Neuronal stem cell (in vitro differentiated cells): ENCODE results near the gene LGR4.
A peak's percentile ranks its signal among the peaks of the same experiment; 100 is the strongest.

Experiments used
- DNase-seq: peaks from one replicate; pipeline ENCODE4 v3.0.0-alpha.2; 2013; ENCODE audit warnings: low spot score
- H2AFZ ChIP-seq: one replicate; pipeline ENCODE4 v1.6.1; 2013; ENCODE audit warnings: mild to moderate bottlenecking, low read length, inconsistent platforms
- H2AK5ac ChIP-seq: 2 replicates; pipeline ENCODE4 v1.6.1; 2013; ENCODE audit warnings: low read depth, mild to moderate bottlenecking, inconsistent platforms, low read length, moderate library complexity, mixed read lengths
- H2BK120ac ChIP-seq: 2 replicates; pipeline ENCODE4 v1.6.1; 2013; ENCODE audit warnings: low read depth, mild to moderate bottlenecking, inconsistent platforms, low read length, moderate library complexity, mixed read lengths
- H2BK12ac ChIP-seq: one replicate; pipeline ENCODE4 v1.6.1; 2013; ENCODE audit warnings: low read length, inconsistent platforms
- H2BK15ac ChIP-seq: 2 replicates; pipeline ENCODE4 v1.6.1; 2013; ENCODE audit warnings: mild to moderate bottlenecking, low read length, inconsistent platforms, mixed read lengths
- H2BK5ac ChIP-seq: one replicate; pipeline ENCODE4 v1.6.1; 2013; ENCODE audit warnings: inconsistent platforms, mild to moderate bottlenecking, low read length, moderate library complexity
- H3K14ac ChIP-seq: one replicate; pipeline ENCODE4 v1.6.1; 2013; ENCODE audit warnings: low read length, inconsistent platforms
- H3K18ac ChIP-seq: 2 replicates; pipeline ENCODE4 v1.6.1; 2013; ENCODE audit warnings: low read length, inconsistent platforms
- H3K23ac ChIP-seq: 2 replicates; pipeline ENCODE4 v1.6.1; 2013; ENCODE audit warnings: low read depth, mild to moderate bottlenecking, mixed read lengths, low read length, inconsistent platforms; ENCODE audit not compliant: poor library complexity
- H3K27ac ChIP-seq: replicated peaks from 3 replicates; pipeline ENCODE4 v1.5.1; 2013; ENCODE audit warnings: low read length, inconsistent platforms
- H3K27me3 ChIP-seq, 3 experiments: 2 replicates each; pipeline ENCODE4 v1.6.1; 2013; ENCODE audit warnings: low read length in 3 of 3, mild to moderate bottlenecking in 2 of 3, inconsistent platforms in 1 of 3, low read depth in 1 of 3, mixed read lengths in 1 of 3, moderate library complexity in 1 of 3; ENCODE audit not compliant: control insufficient read depth in 3 of 3, insufficient read depth in 3 of 3
- H3K36me3 ChIP-seq, 2 donors: replicated peaks in 1 of 2; 2 replicates each; pipeline ENCODE4 v1.6.1; 2013; ENCODE audit warnings: low read length in 2 of 2; ENCODE audit not compliant: control insufficient read depth in 2 of 2, insufficient read depth in 2 of 2
- H3K4ac ChIP-seq: 2 replicates; pipeline ENCODE4 v1.6.1; 2013; ENCODE audit warnings: inconsistent platforms, mild to moderate bottlenecking, low read length, moderate library complexity
- H3K4me1 ChIP-seq, 2 donors: 1 replicate in 1 of 2; 2 replicates in 1 of 2; pipeline ENCODE4 v1.6.1; 2013; ENCODE audit warnings: low read length in 2 of 2, low read depth in 1 of 2; ENCODE audit not compliant: control insufficient read depth in 2 of 2, insufficient read depth in 1 of 2
- H3K4me2 ChIP-seq: one replicate; pipeline ENCODE4 v1.6.1; 2013; ENCODE audit warnings: mild to moderate bottlenecking, low read length, inconsistent platforms; ENCODE audit not compliant: insufficient read depth, poor library complexity, severe bottlenecking
- H3K4me3 ChIP-seq, 2 donors: 2 replicates each; pipeline ENCODE4 v1.5.1; 2013; ENCODE audit warnings: low read length in 2 of 2, mild to moderate bottlenecking in 2 of 2, inconsistent platforms in 1 of 2, moderate library complexity in 1 of 2
- H3K79me1 ChIP-seq: one replicate; pipeline ENCODE4 v1.6.1; 2013; ENCODE audit warnings: low read depth, mild to moderate bottlenecking, inconsistent platforms, low read length, moderate library complexity
- H3K9ac ChIP-seq: one replicate; pipeline ENCODE4 v1.6.1; 2013; ENCODE audit warnings: mild to moderate bottlenecking, low read depth, low read length, inconsistent platforms; ENCODE audit not compliant: poor library complexity
- H3K9me3 ChIP-seq, 2 donors: replicated peaks in 1 of 2; 2 replicates each; pipeline versions ENCODE3 to v1.6.1; 2013; ENCODE audit warnings: low read length in 2 of 2, mild to moderate bottlenecking in 2 of 2, inconsistent platforms in 1 of 2, low read depth in 1 of 2, mixed read lengths in 1 of 2, moderate library complexity in 1 of 2; ENCODE audit not compliant: control insufficient read depth in 2 of 2, insufficient read depth in 1 of 2
- H4K8ac ChIP-seq: one replicate; pipeline ENCODE4 v1.6.1; 2013; ENCODE audit warnings: low read depth, mild to moderate bottlenecking, inconsistent platforms, low read length, moderate library complexity
- H4K91ac ChIP-seq: one replicate; pipeline ENCODE4 v1.6.1; 2013; ENCODE audit warnings: low read length, low read depth, mild to moderate bottlenecking, inconsistent platforms; ENCODE audit not compliant: poor library complexity
- WGBS, 2 donors: extraction: QIAGEN DNeasy Blood & Tissue Kit; methylation state at CpG; one replicate each; pipeline ENCODE4 v1.1.7; 2013; ENCODE audit warnings: missing lambda C conversion rate in 2 of 2, mixed read lengths in 1 of 2; ENCODE audit not compliant: insufficient read length in 2 of 2, insufficient replicate concordance in 1 of 2; ENCODE audit errors: extremely low coverage in 2 of 2; 5-methylcytosine and 5-hydroxymethylcytosine counted together

LGR4 gene

DNA sequence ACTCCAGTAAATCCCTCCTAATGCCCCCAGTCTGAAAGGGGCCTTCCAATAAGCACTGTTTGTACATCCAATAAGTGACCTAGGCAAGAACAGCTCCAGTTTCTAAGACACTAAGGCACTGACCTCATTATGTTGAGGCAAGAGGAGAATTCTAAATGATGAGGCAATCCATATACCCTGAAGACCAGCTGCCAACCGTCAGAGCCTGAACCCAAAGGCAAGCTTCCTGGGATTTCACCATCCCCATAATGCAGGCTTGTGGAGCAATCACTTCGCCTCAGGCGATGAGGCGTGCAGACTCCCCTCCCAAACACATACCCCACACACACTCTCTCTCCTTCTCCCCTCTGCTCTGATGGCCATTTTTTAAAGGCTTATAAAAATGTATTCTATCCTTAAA lies 49.5 kb downstream of the LGR4 start:
- Histone ChIP-seq H2BK15ac (no peak overlapping the region), H3K36me3 (no peaks in the 10 kb centered on the region), H3K18ac (no peak overlapping the region), H3K4me2 (no peak overlapping the region), H2BK12ac (no peak overlapping the region), H3K4me1 (peaks cover 11 to 19% of the 10 kb centered on the region in 2 donors), H3K27me3 (no peaks in the 10 kb centered on the region), H3K79me1 (no peaks in the 10 kb centered on the region), H3K23ac (no peak overlapping the region), H3K9ac (no peak overlapping the region), H2BK5ac (no peak overlapping the region), H3K4me3 (no peak overlapping the region), H3K9me3 (peaks cover 1 to 7% of the 10 kb centered on the region in 2 donors), H3K4ac (no peak overlapping the region), H3K14ac (no peak overlapping the region), H3K27ac (peak overlapping the region; percentile 57), H2AFZ (no peak overlapping the region), H2AK5ac (no peak overlapping the region), H4K8ac (no peak overlapping the region), H4K91ac (no peak overlapping the region), H2BK120ac (no peak overlapping the region)
- WGBS, 2 donors, result no CpG with 5 or more reads among the region's 4 CpGs
- DNase-seq, result no peak

GRCh38 chr11:27421819-27422494 lies 50.6 kb downstream of the LGR4 start:
- DNase-seq, result no peak
- peaks cover 1 to 3% of the 10 kb centered on the region in 2 donors for H3K9me3 ChIP-seq
- H3K4me2 ChIP-seq, result no peak overlapping the region
- H3K36me3 ChIP-seq, result no peaks in the 10 kb centered on the region
- H4K91ac ChIP-seq, result no peak overlapping the region
- H3K18ac ChIP-seq, result no peak overlapping the region
- H3K23ac ChIP-seq, result no peak overlapping the region
- H3K14ac ChIP-seq, result no peak overlapping the region
- H2AFZ ChIP-seq, result no peak overlapping the region
- H3K79me1 ChIP-seq, result no peaks in the 10 kb centered on the region
- no peak overlapping the region for H2AK5ac ChIP-seq
- no peak overlapping the region for H2BK15ac ChIP-seq
- H2BK120ac ChIP-seq, result no peak overlapping the region
- WGBS, 2 donors, result no CpG with 5 or more reads among the region's 9 CpGs
- H2BK5ac ChIP-seq, result no peak overlapping the region
- H3K9ac ChIP-seq, result no peak overlapping the region
- no peak overlapping the region for H3K4me3 ChIP-seq
- peaks cover 11 to 15% of the 10 kb centered on the region in 2 donors for H3K4me1 ChIP-seq
- no peak overlapping the region for H3K27ac ChIP-seq
- no peak overlapping the region for H2BK12ac ChIP-seq
- H4K8ac ChIP-seq, result no peak overlapping the region
- no peaks in the 10 kb centered on the region for H3K27me3 ChIP-seq
- no peak overlapping the region for H3K4ac ChIP-seq

GRCh38 chr11:27420722-27421572 lies 51.6 kb downstream of the LGR4 start:
- DNase-seq, result no peak
- Histone ChIP-seq H3K4me1 (peaks cover 11 to 15% of the 10 kb centered on the region in 2 donors), H3K27ac (no peak overlapping the region)

GRCh38 chr11:27420217-27420616 lies 52.4 kb downstream of the LGR4 start:
- Histone ChIP-seq H2BK15ac (no peak overlapping the region), H3K9me3 (peaks cover 1 to 3% of the 10 kb centered on the region in 2 donors), H2BK12ac (no peak overlapping the region), H2AK5ac (no peak overlapping the region), H3K23ac (no peak overlapping the region), H3K27ac (no peak overlapping the region), H3K4me2 (no peak overlapping the region), H3K36me3 (no peaks in the 10 kb centered on the region), H3K4ac (no peak overlapping the region), H3K9ac (no peak overlapping the region), H2BK120ac (no peak overlapping the region), H4K8ac (no peak overlapping the region), H3K4me3 (no peak overlapping the region), H3K18ac (no peak overlapping the region), H3K79me1 (no peaks in the 10 kb centered on the region), H2AFZ (no peak overlapping the region), H4K91ac (no peak overlapping the region), H3K27me3 (no peaks in the 10 kb centered on the region), H2BK5ac (no peak overlapping the region), H3K4me1 (peaks cover 11 to 15% of the 10 kb centered on the region in 2 donors), H3K14ac (no peak overlapping the region)
- WGBS, 2 donors, result no CpG with 5 or more reads among the region's 4 CpGs
- no peak for DNase-seq

More at GRCh38 chr11:27420722-27421572, 51.6 kb downstream of the LGR4 start:
- no peak overlapping the region for H2BK5ac ChIP-seq
- no peak overlapping the region for H3K9ac ChIP-seq
- H3K14ac ChIP-seq, result no peak overlapping the region
- no peak overlapping the region for H2AK5ac ChIP-seq
- no peak overlapping the region for H2BK15ac ChIP-seq
- H3K4me3 ChIP-seq, result no peak overlapping the region
- no peak overlapping the region for H2AFZ ChIP-seq
- H3K27me3 ChIP-seq, result no peaks in the 10 kb centered on the region
- no peak overlapping the region for H3K18ac ChIP-seq
- peaks cover 1 to 3% of the 10 kb centered on the region in 2 donors for H3K9me3 ChIP-seq
- H2BK12ac ChIP-seq, result no peak overlapping the region
- no peaks in the 10 kb centered on the region for H3K79me1 ChIP-seq
- H4K91ac ChIP-seq, result no peak overlapping the region
- no peak overlapping the region for H3K4me2 ChIP-seq
- H4K8ac ChIP-seq, result no peak overlapping the region
- no peak overlapping the region for H3K4ac ChIP-seq
- WGBS, 2 donors, result no CpG with 5 or more reads among the region's 4 CpGs
- H3K36me3 ChIP-seq, result no peaks in the 10 kb centered on the region
- no peak overlapping the region for H2BK120ac ChIP-seq
- no peak overlapping the region for H3K23ac ChIP-seq
